HG02885 (cell line): ENCODE data around the gene NDUFS8.
"Not testable (repeated sequence)": the region's sequence is repeated elsewhere in the genome, so short reads cannot be mapped to it uniquely, and the experiment has no call there.

Experiments used
- ATAC-seq: cut with Tn5 transposase; IDR thresholded peaks from one replicate; pipeline ENCODE4 v1.9.1; 2021; ENCODE audit warnings: mild to moderate bottlenecking; ENCODE audit not compliant: unreplicated experiment, poor library complexity

Gene NDUFS8

DNA sequence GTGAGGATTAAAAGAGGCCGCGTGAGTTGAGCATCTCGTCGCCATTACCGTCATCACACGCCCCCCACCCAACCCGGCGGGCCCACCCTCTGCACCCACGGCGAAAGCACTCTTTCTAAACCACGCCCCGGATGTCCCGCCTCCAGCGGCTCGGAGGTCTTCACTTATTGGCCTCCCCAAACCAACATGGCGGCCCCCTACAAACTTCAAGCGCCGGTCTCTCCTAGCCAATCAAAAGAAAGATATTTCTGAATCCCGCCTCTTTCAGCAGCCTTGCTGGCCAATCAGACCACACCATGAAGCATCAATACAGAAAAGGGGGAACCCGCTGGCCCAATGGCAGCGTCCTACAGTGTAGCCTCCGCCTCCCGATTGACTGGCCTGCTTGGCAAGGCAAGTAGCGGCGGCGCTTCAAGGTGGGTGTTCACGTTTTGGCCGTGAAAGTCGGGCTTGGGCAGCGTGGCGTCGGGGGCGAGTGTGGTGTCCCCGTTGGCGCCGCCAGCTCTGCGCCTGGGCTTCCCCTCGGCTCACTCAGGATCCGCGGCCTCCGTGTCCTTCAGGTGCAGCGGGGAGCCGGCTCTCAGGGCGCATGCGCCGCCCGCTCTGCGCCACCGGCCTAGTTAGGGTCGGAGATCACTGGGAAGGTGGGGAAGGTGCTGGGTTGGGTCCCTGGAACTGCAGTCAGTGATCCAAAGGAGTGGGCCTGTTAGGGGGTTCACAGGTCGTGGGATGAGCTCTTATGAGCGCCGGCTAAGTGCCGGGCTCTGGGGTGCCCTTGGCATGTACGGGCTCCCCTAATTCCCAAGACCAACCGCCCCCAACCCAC is at the start of gene NDUFS8:
Gene NDUFS8, plus strand, starts transcription at position 364 of the 826 bp plus-strand sequence. CDS start 1,471 bp downstream, outside the sequence.
- peak; percentile 95 for ATAC-seq

DNA sequence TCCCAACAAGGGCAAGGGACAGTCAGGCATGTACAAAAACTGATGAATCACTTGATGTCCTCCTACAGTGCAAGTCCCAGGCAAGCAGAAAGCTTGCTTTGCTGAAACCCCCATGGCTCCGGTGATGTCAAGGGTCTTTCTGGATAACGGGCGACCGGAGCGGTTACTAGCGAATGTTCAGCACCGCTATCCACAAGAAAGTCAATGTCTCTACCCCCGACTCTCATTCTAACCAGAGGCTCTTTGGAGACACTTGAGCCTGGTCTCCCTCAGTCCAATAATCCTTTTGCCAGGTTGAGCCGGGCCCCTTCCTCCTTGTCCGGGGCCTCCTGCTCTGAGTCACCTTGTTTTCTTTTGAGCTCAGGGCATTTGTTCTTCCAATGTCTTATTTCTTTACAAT is 49.3 kb upstream of the NDUFS8 start:
- ATAC-seq, result not testable (repeated sequence)

DNA sequence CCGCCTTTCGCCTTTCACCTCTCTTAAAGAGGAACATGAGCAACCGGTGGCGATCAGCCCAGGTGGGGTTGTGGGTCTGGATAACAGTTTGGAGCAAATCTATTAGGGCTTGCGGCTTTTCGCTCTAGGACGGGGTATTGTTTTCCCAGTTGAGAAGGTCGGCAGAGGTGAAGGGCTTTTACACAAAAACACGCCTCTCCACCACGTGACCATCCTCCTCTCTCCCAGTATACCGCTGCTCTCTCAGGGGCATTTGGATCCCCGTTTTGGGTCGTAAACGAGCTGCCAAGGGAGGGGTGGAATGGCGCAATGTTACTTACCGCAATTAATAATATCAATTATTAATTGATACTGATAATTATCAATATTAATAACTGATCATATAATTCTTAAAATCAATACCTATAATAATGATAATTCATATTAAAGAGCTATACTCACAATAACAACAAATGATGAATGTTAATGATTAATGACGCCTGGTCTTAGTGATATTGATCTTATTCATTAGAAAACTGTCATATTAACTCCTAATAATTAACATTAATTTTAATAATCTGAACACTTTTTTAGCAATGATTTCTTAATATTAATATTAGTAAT is 48.1 kb upstream of the NDUFS8 start:
- not testable (repeated sequence) for ATAC-seq

DNA sequence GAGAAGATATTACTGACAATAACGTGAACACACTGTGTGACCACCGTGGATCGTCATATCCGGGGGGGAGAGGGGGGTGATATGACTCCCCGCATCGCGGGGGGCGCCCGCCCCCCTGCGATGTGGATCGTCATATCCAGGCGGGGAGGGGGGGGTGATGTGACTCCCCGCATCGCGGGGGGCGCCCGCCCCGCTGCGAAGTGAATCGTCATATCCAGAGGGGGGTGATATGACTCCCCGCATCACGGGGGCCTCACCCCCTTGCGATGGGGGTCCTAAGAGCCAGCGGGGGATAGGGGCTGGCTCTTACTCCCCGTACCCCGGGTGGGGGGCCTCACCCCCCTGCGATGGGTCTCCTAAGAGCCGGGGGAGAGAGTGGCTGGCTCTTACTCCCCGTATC is 46.5 kb upstream of the NDUFS8 start:
- no peak for ATAC-seq

DNA sequence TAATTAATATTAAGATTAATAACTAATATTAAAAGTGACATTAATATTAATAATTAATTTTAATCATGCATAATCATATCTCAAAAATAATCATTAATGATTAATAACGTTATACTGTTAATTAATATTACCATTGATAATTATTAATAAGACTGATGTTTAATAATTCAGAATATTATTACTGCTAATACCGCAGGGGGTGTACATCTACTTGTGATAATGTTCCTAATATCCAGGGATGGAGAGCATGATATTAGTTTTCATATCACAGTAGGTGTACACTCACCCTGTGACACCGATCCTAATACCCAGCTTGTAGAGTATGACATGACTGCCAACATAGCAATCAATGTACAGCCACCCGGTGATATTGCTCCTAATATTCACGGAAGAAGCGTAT is 45.2 kb upstream of the NDUFS8 start:
- ATAC-seq, result not testable (repeated sequence)

DNA sequence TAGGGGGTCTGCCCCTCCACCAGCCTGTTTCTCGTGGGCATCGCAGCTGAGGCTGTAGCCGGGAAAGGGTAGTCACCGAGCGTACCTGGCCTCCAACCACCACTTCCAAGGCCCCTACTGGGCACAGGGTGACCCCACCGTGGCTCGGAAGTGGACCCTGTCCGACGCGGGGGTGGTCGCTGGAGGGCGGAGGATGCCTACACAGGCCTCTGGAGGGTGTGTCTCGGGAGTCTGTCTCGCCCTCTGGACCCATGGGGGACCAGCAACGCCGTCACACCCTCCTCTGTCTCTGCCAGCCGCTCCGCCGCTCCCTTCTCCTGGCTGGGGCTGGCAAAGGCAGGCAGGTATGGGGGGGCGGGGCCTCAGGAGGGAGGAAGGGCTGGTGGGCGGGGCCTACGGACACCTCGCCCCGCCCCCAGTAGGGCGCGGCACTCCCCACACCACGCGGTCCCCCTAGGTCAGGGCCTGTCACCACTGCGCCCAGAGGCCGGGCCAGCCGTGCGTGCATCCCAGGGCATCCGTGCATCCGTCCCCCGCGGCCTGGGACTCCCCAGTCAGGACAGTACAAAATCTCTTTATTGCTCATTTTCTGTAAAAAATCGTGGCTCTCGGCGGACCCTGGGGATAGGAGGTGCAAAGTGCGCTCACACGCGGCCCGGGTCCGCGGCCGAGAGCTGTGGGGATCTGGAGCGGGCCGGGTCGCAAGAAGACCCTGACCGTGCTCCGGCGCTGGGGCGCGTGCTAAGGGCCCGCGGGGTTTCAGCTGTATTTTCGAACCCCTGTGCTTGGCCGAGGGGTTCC is 39.7 kb upstream of the NDUFS8 start:
- not testable (repeated sequence) for ATAC-seq

DNA sequence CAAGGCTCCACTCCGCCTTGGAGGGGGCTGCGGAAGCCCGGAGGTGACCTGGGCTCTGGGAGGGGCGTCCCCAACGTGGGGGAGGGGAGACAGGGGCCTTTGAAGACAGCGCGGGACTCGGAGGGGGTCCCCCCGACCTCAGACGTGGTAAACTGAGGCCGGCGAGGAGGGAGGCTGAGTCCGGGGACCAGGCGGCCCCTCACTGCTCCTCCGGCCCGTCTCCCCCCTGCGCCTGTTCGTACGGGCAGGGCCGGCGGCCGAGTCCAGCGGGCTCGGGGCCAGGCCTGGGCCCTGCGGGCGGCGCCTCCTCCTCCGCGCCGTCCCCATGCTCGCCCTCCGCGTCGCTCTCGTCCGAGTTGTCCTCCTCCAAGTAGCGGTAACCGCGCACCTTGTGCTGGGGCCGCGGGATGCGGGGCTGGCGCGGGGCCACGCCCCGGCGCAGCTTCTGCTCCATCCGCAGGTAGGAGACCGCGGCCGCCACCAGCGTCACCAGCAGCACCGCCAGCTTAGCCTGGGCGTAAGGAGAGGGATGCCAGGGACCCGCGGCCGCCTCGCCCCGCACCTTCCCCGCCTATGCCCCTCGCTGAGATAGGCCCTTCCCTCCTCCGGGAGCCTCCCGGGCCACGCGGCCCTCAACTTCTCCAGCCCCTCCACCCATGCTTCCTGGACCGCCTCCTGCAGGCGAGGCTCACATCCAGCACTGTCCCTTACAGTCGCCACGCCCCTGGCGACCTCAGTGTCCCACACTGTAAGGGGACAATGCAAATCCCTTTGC is 38.9 kb upstream of the NDUFS8 start:
- not testable (repeated sequence) for ATAC-seq

DNA sequence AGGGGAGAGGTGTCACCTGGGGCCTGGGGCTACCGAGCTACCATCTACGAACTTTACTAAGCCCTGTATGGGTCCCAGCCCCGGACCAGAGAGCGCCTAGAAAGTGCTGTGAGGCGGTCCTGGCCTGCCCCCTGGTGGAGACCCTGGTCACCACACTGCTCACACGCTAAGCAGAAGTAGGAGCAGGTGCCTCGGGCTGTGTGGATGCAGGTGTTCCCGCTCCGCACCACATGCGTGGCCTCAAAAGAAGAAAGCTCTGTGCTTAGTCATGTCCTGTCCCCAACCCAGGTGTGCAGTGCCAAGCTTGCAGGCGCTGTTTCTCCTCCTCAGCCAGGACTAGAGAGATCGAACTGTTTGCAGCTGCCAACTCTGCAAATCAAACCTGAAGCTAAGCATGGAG is 36.7 kb upstream of the NDUFS8 start:
- ATAC-seq, result not testable (repeated sequence)

DNA sequence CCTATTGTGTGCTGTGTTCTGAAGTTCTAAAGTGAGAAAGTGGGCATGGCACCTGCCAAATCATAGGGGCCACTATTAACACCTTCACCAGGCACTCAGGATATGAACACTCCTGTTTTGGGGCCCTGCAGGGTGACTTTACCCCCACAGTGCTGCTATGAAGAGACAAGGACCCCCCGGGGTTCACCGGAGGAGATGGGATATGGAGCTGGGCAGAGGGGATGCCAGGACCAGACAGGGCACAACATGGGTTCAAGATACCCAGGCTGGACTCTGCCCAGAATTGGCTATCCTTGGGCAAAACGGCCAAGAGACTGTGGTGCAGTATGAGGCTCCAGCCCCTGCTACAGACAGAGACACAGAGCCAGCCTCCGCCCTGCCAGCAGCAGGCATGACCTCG is 36.1 kb upstream of the NDUFS8 start:
- ATAC-seq, result not testable (repeated sequence)

DNA sequence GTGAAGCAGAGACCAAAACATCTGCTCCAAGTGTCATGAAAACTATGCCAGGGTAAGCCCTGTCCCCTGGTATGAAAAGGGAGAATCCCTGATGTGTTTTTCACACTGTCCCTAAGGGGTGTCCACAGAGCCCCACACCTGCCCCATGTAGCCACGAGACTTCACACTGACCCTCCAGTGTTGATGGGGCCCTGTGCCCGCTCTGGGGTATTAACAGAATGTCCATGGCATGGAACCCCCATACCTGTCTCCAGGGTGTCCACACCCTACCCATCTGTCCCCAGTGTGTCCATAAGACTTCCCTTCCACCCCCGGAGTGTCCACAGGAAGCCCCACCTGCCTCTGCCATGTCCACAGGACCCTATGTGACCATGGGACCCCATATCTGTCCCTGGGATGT is 35.4 kb upstream of the NDUFS8 start:
- not testable (repeated sequence) for ATAC-seq

DNA sequence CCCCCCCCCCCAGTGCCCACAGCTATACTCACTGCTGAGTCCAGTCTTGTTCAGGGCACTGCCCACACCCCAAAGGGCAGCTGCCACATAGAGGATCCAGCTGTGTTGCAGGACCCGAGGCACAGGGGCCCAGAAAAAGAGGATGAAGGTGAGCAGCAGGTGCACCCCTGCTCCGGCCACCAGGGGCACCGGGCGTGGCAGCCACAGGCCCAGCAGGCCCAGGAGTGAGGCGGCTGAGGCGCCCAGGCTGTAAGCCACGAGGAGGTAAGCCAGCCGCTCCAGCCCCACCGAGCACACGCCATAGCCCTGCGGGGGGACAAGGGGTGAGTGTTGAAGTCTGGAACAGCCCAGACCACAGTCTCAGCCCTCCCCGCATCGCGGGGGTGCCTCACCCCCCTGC is 34.9 kb upstream of the NDUFS8 start:
- not testable (repeated sequence) for ATAC-seq

DNA sequence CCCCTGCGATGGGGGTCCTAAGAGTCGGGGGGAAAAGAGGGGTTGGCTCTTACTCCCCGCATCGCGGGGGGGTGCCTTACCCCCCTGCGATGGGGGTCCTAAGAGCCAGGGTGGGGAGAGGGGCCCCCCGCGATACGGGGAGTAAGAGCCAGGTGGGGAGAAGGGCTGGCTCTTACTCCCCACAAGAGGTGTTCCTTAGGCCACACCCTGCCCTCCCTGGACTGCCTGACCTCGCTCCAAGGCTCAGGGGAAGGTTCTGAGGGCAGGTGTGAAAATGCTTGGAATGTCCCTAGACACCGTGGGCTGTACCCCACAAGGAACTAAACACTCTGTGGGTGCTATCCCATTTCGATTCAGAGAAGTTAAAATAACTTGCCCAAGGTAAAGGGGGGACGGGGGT is 34.4 kb upstream of the NDUFS8 start:
- ATAC-seq, result no peak

DNA sequence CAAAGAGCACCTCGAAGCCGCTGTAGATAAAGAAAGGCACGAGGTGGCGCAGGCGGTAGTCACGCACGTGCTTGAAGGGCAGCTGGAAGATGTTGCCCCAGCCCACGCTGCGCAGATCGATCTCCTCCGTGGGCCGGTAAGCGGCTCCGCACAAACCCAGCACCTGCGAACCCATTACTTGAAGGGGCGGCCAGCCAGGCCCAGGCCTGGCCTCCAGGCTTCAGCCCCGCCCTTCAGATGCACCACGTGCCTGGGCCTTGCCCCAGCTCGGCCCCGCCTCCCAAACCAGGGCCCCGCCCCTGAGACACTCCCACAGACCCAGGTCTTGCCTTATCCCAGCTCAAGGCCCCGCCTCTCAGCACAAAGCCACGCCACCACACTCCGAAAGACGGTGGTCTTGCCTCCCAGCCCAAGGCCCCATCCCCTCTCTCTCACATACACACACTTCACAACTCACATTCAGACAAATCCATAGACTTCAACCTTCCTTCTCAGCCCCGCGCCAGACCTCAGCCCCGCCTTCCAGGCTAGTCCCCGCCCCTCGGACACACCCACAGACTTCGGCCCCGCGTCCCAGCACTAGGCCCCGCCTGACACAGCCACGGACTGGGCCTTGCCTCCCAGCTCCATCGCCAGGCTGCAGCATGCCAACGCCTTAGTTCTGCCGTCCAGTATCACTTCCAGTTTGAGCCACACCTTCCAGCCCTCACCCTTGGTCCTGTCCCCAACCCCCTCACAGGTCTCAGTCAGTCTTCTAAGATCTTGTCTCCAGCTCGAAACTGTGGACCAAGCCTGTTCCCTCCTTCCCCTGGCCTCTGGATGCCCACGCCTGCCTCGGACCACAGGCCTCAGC is 33.6 kb upstream of the NDUFS8 start:
- no peak for ATAC-seq

DNA sequence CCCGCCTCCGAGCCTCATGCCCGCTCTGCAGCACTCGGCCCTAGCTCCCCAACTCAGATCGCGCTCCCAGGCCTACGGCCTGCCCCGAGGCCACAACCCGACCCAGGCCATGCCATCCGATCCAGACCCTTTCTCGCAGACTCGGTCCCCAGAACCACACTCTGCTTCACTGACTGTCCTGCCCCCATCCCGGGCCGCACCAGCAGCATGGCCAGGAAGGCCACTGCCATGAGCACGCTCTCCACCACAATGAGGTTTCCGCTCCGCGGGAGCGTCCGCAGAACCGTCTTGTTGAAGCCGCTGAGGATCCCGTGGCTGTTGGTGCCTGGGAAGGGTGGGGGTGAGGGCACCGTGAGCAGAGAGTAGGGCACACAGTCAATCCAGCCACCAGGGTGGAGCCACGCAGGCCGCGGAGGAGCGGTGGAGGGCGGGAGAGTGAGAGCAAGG is 33.0 kb upstream of the NDUFS8 start:
- ATAC-seq, result no peak

DNA sequence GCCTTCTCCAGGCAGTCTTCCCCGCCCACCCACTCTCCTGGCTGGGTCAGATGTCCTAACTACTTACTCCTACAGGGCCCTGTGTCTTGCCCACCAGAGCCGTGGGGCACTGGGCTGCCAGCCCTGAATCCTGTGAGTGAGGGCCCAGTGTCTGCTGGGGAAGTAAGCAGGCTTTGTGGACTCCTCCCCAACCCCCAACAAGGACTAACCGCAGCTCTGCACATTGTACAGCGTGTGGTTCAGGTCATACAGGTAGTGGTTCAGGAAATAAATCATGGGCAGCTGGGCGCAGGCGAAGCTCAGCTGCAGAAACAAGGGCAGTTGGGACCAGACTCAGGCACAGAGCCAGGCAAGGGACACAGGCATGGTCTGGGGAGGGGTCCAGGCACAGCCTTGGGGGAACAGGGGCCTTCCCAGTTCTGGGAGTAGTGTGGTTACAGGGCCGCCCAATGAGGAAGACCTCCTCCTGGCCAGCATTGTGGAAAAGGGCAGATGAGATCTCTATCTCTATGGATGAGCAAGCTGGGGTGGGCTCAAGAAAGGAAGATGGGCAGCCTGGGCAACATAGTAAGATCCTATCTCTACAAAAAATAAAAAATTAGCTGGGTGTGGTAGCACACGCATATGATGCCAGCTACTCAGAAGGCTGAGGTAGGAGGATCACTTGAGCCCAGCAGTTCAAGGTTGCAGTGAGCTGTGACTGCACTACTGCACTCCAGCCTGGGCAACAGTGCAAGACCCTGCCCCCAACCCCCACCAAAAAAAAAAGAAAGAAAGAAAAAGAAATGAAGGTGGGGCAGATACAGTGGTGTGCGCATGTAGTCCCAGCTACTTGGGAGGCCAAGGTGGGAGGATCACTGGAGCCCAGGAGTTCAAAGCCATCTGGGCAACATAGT is 32.1 kb upstream of the NDUFS8 start:
- ATAC-seq, result no peak

DNA sequence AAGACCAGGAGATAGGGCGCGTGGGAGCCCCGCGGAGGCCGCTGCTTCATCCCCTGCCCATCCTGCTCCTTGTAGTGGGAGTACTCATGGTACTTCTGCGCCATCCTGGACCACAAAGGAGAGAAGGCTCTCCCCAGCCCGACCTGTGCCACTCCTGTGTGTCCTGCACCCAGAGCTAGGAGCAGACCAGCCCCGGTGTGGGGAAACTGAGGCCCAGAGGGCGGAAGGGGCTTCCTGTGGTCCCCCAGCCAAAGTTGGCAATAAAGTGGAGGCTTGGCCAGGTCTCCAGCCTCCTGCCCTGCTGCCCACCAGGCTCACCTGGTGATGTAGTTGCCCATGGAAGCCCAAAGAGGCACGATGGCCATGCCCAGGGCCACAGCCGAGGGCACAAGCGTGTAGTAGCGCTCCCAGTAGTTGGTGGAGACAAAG is 31.3 kb upstream of the NDUFS8 start:
- ATAC-seq, result no peak

DNA sequence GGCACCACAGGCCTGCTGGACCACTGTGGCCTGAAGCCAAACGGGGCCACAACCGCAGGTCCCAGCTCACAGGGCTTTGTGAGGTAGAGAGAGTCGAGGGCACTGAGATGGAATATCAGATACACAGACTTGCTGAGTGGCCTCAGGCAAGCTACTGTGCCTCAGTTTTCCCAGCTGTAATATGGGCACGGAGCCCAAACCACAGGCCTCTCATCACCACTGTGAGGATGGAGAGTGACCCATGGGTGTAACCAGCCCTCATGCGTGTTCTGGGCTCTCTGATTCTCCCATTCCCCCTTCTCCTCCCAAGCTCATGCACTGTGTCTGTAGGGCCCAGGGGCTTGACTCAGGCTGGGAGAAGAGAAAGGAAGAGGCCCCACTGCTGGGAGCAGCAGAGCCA is 30.8 kb upstream of the NDUFS8 start:
- no peak for ATAC-seq

DNA sequence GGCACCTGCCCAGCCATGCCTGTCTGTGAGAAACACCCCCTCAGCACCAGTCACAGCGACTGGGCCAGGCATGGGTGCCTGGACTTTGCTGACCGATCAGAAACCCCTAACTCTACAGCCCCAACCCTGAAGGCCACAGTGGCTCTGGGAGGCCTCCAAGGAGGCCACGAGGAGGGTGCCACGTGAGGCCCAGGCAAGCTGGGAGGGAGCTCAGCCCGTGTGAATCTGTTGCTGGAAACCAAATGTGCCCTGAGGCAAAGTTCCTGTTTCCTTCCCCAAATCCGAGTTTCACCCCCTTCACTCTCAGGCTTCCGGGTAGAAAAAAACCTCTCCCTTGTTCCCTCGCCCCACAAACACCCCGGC is 27.9 kb upstream of the NDUFS8 start:
- ATAC-seq, result peak; percentile 12
